Measurements from ENCODE around the gene NEUROD1.

DNA sequence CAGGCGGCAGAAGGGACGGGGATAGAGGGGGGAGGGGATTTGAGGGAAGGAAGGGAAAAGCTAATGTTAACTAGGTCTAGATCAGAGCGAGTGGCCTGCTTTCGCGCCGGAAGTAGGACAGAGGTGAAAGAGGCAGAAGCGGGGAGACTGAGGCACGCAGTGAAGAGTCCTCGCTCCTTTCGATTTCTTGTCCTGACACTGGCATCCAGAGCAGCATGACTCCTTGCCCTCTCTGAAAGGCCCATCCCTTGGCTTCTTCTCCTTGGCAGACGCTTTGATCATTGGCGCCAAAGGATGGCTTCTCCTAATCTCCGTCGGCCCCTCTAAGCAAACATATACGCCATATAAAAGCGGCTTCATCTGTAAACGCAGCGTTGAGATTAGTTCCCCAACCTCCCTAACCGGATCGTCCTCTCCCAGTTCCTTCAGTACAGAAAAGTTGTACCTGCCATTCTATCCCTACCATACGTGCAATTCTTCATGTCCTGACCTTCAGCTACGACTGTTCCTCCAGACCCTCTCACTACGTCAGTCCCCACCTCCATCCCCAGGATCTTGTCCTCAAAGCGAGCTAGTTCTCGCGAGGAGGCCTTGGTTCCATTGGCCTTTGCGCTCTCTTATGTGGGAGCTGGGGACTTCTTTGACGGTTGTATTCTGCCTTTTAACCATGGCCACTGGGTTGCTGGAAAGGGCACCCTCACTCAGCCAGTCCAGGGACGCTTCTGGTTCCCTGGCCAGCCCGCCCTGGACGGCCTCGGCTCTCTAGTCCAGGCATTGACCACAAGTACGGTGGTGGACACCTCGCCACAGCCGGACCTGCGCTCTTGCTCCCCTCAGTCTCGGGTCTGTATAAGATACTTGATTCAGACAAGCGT is 857 bp upstream of the NEUROD1 start:
- TF ChIP-seq, protein P1, sequence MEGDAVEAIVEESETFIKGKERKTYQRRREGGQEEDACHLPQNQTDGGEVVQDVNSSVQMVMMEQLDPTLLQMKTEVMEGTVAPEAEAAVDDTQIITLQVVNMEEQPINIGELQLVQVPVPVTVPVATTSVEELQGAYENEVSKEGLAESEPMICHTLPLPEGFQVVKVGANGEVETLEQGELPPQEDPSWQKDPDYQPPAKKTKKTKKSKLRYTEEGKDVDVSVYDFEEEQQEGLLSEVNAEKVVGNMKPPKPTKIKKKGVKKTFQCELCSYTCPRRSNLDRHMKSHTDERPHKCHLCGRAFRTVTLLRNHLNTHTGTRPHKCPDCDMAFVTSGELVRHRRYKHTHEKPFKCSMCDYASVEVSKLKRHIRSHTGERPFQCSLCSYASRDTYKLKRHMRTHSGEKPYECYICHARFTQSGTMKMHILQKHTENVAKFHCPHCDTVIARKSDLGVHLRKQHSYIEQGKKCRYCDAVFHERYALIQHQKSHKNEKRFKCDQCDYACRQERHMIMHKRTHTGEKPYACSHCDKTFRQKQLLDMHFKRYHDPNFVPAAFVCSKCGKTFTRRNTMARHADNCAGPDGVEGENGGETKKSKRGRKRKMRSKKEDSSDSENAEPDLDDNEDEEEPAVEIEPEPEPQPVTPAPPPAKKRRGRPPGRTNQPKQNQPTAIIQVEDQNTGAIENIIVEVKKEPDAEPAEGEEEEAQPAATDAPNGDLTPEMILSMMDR (IDR thresholded peaks at IDR 0.05; ENCODE audit: borderline replicate concordance, extremely low read depth, low read length, poor library complexity, severe bottlenecking), result no peak
- TF ChIP-seq EZH2 (IDR thresholded peaks at IDR 0.05; ENCODE audit: borderline replicate concordance, low read depth, low read length, severe bottlenecking), result no peak

Measured in DND-41 (cell line).